Neural cell (in vitro differentiated cells): ENCODE measurements around the gene GPATCH2L. TPM values are rescaled to one million over a fixed set of nuclear protein-coding genes. Genes with fewer than 3 reads are reported as not detected.

ENCODE experiments used
- H2AFZ ChIP-seq: fragments of 200-600, 300-800 bp; sonication (generic), shearing (Covaris generic); 2 replicates; pipeline ENCODE4 v1.6.0; 2014; ENCODE audit warnings: low read depth, mild to moderate bottlenecking, antibody characterized with exemption, low read length, moderate library complexity
- H3F3A ChIP-seq: fragments of 200-600 bp; shearing (Covaris generic); 2 replicates; pipeline ENCODE4 v1.6.1; 2016; ENCODE audit warnings: mild to moderate bottlenecking, moderate library complexity, mixed read lengths, antibody characterized with exemption, low read length; ENCODE audit not compliant: insufficient read depth, poor library complexity, severe bottlenecking
- H3K27ac ChIP-seq: fragments of 200-600, 300-800 bp; sonication (generic), shearing (Covaris generic); 2 replicates; pipeline ENCODE4 v1.5.1; 2014; ENCODE audit warnings: mild to moderate bottlenecking, low read length, moderate library complexity
- H3K27me3 ChIP-seq: fragments of 300-800, 200-600 bp; sonication (generic), shearing (Covaris generic); 2 replicates; pipeline ENCODE4 v1.6.0; 2014; ENCODE audit warnings: mild to moderate bottlenecking, low read depth, low read length, moderate library complexity; ENCODE audit not compliant: insufficient read depth
- H3K36me3 ChIP-seq: fragments of 300-800, 200-600 bp; sonication (generic), shearing (Covaris generic); 2 replicates; pipeline ENCODE4 v1.5.1; 2014; ENCODE audit warnings: mild to moderate bottlenecking, antibody characterized with exemption, low read length, moderate library complexity; ENCODE audit not compliant: insufficient read depth
- H3K4me2 ChIP-seq: fragments of 300-800, 200-600 bp; sonication (generic), shearing (Covaris generic); 2 replicates; pipeline ENCODE4 v1.6.0; 2014; ENCODE audit warnings: mild to moderate bottlenecking, low read length
- H3K4me3 ChIP-seq: fragments of 300-800, 200-600 bp; sonication (generic), shearing (Covaris generic); 2 replicates; pipeline ENCODE4 v1.5.1; 2014; ENCODE audit warnings: mild to moderate bottlenecking, low read length, moderate library complexity
- H3K79me2 ChIP-seq: fragments of 200-600 bp; shearing (Covaris generic); replicated peaks from 2 replicates; pipeline ENCODE4 v1.6.0; 2014; ENCODE audit warnings: mild to moderate bottlenecking, low read length, moderate library complexity; ENCODE audit not compliant: insufficient read depth
- H3K9ac ChIP-seq: fragments of 300-800, 200-600 bp; sonication (generic), shearing (Covaris generic); 2 replicates; pipeline ENCODE4 v1.6.1; 2016; ENCODE audit warnings: mild to moderate bottlenecking, low read length, mixed read lengths
- H3K9me2 ChIP-seq: fragments of 200-600 bp; shearing (Covaris generic); 2 replicates; pipeline ENCODE4 v1.6.1; 2016; ENCODE audit warnings: mild to moderate bottlenecking, low read length, mixed read lengths; ENCODE audit not compliant: insufficient read depth
- H3K9me3 ChIP-seq: fragments of 200-600, 300-800 bp; sonication (generic), shearing (Covaris generic); 2 replicates; pipeline ENCODE4 v1.6.1; 2016; ENCODE audit warnings: mild to moderate bottlenecking, mixed run types, low read length, moderate library complexity, mixed read lengths
- H4K20me1 ChIP-seq: fragments of 200-600 bp; shearing (Covaris generic); 2 replicates; pipeline ENCODE4 v1.6.1; 2016; ENCODE audit warnings: mild to moderate bottlenecking, mixed run types; ENCODE audit not compliant: insufficient read depth
- EP300 ChIP-seq: fragments of 450-650 bp; conservative IDR thresholded peaks from 2 replicates; pipeline ENCODE4 v1.6.1; 2014; ENCODE audit warnings: antibody characterized with exemption, mild to moderate bottlenecking, moderate library complexity; ENCODE audit not compliant: poor library complexity, severe bottlenecking
- EZH2 ChIP-seq: fragments of 200-600, 300-800 bp; shearing (Covaris generic), sonication (generic); IDR thresholded peaks from 2 replicates; pipeline ENCODE4 v1.6.1; 2014; ENCODE audit warnings: antibody characterized with exemption, low read length, borderline replicate concordance, mild to moderate bottlenecking; ENCODE audit not compliant: insufficient read depth, poor library complexity, severe bottlenecking
- MXI1 ChIP-seq: fragments of 450-650 bp; conservative IDR thresholded peaks from 2 replicates; pipeline ENCODE4 v1.6.1; 2014; ENCODE audit warnings: antibody characterized with exemption, mild to moderate bottlenecking; ENCODE audit not compliant: poor library complexity, severe bottlenecking
- POLR2AphosphoS5 ChIP-seq: IDR thresholded peaks from 2 replicates; pipeline ENCODE4 v1.6.1; 2012
- RAD21 ChIP-seq: fragments of 450-650 bp; conservative IDR thresholded peaks from 2 replicates; pipeline ENCODE4 v1.6.1; 2014; ENCODE audit warnings: antibody characterized with exemption, mild to moderate bottlenecking, moderate library complexity
- SMC3 ChIP-seq: fragments of 450-650 bp; conservative IDR thresholded peaks from 2 replicates; pipeline ENCODE4 v1.6.1; 2014; ENCODE audit warnings: antibody characterized with exemption, mild to moderate bottlenecking, moderate library complexity; ENCODE audit not compliant: poor library complexity
- TAF1 ChIP-seq: IDR thresholded peaks from 2 replicates; pipeline ENCODE4 v1.6.1; 2012; ENCODE audit warnings: low read depth
- polyA plus RNA-seq: library from polyadenylated mRNA; depleted of rRNA; stranded (reverse); fragments of >200 nt; gene quantifications from 2 replicates; pipeline ENCODE4 v1.2.3, GENCODE V29; 2014
- TF ChIP-seq, protein P1 (sequence below): fragments of 450-650 bp; IDR thresholded peaks from 2 replicates; pipeline ENCODE4 v1.5.1; 2014; ENCODE audit warnings: antibody characterized with exemption, mild to moderate bottlenecking, moderate library complexity; ENCODE audit not compliant: poor library complexity, severe bottlenecking
- TF ChIP-seq, protein P2 (sequence below): IDR thresholded peaks from 2 replicates; pipeline ENCODE4 v1.6.1; 2012; ENCODE audit warnings: borderline replicate concordance

Gene GPATCH2L
- polyA plus RNA-seq, 1 donor from 2014 or later: 49.6 TPM

DNA sequence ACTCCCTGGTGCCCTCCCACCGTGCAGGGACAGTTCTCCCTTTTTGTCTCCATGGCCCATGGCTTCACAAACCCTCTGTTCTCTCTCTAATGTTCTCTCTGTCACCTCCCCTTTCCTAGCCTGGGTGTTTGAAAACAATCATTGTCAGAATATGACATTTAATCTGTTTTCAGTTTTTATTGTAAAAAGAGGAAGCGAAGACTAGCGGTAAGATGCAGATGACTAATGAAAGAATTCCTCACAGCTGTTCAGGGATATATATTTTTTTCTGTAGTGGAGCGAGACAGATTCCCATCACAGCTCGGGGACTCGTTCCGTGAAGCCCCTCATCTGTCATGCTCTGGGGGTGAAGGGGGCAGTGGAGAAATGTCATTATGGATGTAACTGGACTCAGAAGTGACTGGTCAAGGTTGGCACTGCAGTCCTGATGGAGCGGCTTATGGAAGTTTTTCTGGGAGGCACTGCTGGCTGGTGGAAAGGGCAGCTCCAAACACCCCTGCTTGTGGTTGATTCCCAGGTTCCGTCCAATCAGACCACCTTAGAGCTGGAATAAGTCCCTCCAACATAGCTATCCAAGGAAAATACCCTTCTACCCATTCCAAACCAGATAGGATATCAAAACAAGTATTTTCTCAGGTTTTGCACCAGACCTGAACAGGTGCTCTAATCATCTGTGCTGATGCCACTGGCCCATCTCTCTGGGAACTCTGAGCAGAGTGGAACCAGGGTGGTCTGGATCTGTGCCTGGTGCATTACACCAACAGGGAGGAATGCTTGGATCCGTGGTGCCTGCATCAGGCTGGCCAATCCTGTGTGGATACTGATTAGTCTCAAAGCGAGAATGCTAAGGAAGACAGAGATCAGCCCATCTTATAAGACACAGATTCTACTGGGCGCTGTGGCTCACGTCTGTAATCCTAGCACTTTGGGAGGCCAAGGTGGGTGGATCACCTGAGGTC, 84.7 kb downstream of the GPATCH2L start:
- TF ChIP-seq SMC3 (no peak), POLR2AphosphoS5 (no peak), EZH2 (no peak)
- no peak overlapping the region for H2AFZ ChIP-seq

DNA sequence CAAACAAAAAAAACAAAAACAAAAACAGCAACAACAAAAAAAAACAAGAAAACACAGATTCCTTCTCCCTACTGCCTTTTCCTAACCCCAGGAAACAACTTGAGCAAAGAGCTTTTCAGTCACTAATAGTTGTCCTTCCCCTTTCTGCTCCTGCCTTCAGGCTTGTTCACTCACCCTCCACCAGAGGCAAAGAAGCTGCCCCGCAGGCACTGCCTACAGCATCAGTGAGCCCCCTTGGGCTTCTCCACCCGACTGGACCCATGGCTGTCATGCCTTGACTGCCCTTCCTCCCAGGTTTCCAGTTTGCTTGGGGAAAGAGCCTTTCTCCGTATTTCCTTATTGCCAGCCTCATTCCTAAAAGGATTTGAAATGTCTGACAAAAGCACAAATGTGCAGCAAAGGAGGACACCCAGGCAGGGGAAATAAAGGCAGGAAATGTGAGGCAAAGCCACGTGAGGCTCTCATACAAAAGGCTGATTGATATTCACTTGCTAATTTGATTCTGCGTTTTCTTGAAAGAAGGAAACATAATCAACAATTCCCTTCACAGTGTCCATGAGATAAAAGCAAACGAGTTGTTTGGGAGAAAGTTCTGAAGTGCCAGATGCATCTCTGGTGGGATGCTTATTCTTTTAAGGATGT, 85.7 kb downstream of the GPATCH2L start:
- TF ChIP-seq POLR2AphosphoS5 (no peak), SMC3 (no peak), EZH2 (no peak), TAF1 (no peak), RAD21 (no peak), EP300 (no peak), MXI1 (no peak)
- TF ChIP-seq, protein P1, sequence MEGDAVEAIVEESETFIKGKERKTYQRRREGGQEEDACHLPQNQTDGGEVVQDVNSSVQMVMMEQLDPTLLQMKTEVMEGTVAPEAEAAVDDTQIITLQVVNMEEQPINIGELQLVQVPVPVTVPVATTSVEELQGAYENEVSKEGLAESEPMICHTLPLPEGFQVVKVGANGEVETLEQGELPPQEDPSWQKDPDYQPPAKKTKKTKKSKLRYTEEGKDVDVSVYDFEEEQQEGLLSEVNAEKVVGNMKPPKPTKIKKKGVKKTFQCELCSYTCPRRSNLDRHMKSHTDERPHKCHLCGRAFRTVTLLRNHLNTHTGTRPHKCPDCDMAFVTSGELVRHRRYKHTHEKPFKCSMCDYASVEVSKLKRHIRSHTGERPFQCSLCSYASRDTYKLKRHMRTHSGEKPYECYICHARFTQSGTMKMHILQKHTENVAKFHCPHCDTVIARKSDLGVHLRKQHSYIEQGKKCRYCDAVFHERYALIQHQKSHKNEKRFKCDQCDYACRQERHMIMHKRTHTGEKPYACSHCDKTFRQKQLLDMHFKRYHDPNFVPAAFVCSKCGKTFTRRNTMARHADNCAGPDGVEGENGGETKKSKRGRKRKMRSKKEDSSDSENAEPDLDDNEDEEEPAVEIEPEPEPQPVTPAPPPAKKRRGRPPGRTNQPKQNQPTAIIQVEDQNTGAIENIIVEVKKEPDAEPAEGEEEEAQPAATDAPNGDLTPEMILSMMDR: no peak
- TF ChIP-seq, protein P2, sequence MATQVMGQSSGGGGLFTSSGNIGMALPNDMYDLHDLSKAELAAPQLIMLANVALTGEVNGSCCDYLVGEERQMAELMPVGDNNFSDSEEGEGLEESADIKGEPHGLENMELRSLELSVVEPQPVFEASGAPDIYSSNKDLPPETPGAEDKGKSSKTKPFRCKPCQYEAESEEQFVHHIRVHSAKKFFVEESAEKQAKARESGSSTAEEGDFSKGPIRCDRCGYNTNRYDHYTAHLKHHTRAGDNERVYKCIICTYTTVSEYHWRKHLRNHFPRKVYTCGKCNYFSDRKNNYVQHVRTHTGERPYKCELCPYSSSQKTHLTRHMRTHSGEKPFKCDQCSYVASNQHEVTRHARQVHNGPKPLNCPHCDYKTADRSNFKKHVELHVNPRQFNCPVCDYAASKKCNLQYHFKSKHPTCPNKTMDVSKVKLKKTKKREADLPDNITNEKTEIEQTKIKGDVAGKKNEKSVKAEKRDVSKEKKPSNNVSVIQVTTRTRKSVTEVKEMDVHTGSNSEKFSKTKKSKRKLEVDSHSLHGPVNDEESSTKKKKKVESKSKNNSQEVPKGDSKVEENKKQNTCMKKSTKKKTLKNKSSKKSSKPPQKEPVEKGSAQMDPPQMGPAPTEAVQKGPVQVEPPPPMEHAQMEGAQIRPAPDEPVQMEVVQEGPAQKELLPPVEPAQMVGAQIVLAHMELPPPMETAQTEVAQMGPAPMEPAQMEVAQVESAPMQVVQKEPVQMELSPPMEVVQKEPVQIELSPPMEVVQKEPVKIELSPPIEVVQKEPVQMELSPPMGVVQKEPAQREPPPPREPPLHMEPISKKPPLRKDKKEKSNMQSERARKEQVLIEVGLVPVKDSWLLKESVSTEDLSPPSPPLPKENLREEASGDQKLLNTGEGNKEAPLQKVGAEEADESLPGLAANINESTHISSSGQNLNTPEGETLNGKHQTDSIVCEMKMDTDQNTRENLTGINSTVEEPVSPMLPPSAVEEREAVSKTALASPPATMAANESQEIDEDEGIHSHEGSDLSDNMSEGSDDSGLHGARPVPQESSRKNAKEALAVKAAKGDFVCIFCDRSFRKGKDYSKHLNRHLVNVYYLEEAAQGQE: no peak
- no peak overlapping the region for H2AFZ ChIP-seq
- no peak overlapping the region for H3K9ac ChIP-seq
- H3K9me3 ChIP-seq: no peaks in the 10 kb centered on the region
- no peaks in the 10 kb centered on the region for H3K27me3 ChIP-seq
- no peaks in the 10 kb centered on the region for H4K20me1 ChIP-seq
- no peaks in the 10 kb centered on the region for H3F3A ChIP-seq
- H3K36me3 ChIP-seq: no peaks in the 10 kb centered on the region
- no peaks in the 10 kb centered on the region for H3K79me2 ChIP-seq
- no peak overlapping the region for H3K27ac ChIP-seq
- H3K9me2 ChIP-seq: no peaks in the 10 kb centered on the region
- H3K4me2 ChIP-seq: no peak overlapping the region
- no peak overlapping the region for H3K4me3 ChIP-seq

More for the DNA sequence above, 84.7 kb downstream of the GPATCH2L start:
- Histone ChIP-seq H3K4me2 (no peak overlapping the region), H3K9me3 (no peaks in the 10 kb centered on the region), H3K9ac (no peak overlapping the region), H3F3A (no peaks in the 10 kb centered on the region), H4K20me1 (no peaks in the 10 kb centered on the region), H3K27ac (no peak overlapping the region), H3K27me3 (no peaks in the 10 kb centered on the region), H3K9me2 (no peaks in the 10 kb centered on the region), H3K36me3 (no peaks in the 10 kb centered on the region), H3K4me3 (no peak overlapping the region), H3K79me2 (no peaks in the 10 kb centered on the region)
